GM12872 (cell line): ENCODE results near the gene PFN2.
A peak's percentile ranks its signal among the peaks of the same experiment; 100 is the strongest.

ENCODE experiments used
- TF ChIP-seq, protein P1 (sequence below): IDR thresholded peaks from 3 replicates; pipeline ENCODE4 v1.5.1; 2011; ENCODE audit warnings: low read depth, mild to moderate bottlenecking, low read length, moderate library complexity; ENCODE audit not compliant: insufficient read depth

The PFN2 gene

DNA sequence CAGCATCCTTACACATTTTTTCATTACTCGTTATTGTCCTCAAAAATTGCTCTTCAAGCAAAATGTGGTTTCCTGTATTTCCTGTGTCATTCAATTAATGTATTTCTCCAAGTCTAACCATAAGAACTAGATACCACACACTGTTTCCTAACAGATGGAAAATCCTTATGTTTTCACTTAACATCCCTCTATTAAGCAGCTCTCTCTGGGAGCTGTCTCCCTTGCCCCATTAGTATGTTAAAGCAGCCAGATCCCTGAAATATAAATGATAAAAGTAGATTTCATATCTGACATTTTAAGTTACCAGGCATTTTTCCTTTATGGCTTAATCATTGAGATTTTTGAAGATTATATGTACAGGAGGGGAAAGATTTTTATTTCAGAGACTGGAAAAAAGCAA is 15.9 kb downstream of the PFN2 start:
- TF ChIP-seq, protein P1, sequence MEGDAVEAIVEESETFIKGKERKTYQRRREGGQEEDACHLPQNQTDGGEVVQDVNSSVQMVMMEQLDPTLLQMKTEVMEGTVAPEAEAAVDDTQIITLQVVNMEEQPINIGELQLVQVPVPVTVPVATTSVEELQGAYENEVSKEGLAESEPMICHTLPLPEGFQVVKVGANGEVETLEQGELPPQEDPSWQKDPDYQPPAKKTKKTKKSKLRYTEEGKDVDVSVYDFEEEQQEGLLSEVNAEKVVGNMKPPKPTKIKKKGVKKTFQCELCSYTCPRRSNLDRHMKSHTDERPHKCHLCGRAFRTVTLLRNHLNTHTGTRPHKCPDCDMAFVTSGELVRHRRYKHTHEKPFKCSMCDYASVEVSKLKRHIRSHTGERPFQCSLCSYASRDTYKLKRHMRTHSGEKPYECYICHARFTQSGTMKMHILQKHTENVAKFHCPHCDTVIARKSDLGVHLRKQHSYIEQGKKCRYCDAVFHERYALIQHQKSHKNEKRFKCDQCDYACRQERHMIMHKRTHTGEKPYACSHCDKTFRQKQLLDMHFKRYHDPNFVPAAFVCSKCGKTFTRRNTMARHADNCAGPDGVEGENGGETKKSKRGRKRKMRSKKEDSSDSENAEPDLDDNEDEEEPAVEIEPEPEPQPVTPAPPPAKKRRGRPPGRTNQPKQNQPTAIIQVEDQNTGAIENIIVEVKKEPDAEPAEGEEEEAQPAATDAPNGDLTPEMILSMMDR: no peak

DNA sequence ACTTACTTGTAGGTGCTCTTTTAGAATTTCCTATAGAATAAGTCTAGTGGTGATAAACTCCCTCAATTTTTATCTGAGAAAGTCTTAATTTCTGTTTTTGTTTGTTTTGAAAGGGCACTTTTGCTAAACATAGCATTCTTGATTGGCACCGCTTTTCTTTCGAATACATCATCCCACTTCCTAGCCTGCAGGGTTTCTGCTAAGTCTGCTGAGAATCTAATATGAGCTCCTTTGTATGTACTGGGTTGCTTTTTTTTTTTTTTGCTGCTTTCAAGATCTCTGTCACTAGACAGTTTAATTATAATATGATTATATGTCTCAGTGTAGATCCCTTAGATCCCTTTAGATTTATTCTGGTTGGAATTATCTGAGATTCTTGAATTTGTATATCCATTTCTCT is 21.5 kb downstream of the PFN2 start:
- TF ChIP-seq, protein P1: no peak

DNA sequence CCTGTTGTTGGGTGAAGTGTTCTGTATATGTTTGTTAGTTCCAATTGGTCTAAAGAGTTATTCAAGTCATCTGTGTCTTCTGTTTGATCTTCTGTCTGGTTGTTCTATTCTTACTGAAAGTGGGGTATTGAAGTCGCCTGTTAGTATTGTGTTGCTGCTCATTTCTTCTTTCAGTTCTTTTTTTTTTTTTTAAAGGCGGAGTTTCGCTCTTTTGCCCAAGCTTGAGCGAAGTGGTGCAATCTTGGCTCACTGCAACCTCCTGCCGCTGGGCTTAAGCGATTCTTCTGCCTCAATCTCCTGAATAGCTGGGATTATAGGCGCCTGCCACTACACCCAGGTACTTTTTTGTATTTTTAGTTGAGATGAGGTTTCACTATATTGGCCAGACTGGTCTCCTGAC is 23.5 kb downstream of the PFN2 start:
- TF ChIP-seq, protein P1: no peak

DNA sequence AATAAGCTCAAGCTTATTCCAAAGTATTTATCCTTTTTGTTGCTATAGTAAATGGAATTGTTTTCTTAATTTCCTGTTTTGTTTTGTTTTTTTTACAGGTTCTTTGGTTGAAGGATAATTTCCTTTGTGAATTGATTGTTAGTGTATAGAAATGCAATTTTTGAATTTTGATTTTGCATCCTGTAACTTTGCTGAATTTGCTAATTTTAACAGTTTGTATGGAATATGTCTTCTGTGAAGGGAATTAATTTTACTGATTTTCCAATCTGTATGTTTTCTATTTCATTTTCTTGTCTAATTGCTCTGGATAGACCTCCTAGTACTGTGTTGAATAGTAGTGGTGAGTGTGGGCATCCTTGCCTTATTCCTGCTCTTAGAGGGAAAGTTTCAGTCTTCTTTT is 28.3 kb downstream of the PFN2 start:
- TF ChIP-seq, protein P1: no peak

DNA sequence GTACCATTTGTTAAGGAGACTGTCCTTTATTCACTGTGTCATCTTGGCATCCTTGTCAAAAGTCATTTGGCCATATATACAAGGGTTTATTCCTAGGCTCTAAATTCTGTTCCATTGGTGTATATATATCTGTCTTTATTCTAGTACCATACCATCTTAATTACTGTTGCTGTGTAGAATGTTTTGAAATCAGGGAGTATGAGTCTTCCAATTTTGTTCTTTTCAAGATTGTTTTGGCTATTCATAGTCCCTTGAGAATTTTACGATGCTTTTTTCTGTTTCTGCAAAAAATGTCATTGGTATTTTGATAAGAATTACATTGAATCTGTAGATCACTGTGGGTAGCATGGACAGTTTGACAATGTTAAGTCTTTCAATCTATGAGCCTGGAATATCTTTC is 28.7 kb downstream of the PFN2 start:
- TF ChIP-seq, protein P1: no peak

DNA sequence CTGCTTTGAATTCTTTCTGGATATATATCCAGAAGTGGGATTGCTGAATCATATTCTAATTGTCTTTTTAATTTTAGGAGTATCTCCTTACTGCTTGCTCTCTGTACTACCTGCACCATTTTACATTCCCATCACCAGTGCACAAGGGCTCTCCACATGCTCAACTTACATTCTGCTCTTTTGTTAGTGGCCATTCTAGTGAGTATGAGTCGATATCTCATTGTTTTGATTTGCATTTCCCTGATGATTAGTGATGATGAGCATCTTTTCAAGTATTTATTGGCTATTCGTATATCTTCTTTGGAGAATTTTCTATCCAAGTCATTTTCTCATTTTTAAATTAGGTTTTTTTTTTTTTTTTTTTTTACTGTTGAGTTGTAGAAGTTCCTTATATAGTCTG is 29.5 kb downstream of the PFN2 start:
- TF ChIP-seq, protein P1: no peak

DNA sequence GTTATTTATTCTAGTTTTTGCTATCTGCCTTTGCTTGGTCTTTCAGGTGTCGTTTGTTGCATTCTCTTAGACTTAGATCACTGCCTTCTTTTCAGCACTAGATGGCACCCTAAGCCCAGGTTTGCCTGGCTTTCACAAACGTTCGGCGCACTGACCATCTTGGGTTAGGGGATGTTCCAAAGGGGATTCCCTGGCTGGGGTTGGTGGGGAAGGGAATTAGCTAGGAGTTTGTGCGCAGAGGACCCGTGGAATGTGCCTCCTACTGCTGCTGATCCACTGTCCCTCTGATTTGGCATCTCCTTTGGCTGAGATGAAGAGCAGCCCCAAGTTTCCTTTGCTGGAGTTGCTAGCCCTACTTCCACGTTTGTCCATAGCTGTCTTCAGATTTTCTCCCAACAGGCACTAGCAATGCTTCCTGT is 33.9 kb downstream of the PFN2 start:
- TF ChIP-seq, protein P1: peak; percentile 82

DNA sequence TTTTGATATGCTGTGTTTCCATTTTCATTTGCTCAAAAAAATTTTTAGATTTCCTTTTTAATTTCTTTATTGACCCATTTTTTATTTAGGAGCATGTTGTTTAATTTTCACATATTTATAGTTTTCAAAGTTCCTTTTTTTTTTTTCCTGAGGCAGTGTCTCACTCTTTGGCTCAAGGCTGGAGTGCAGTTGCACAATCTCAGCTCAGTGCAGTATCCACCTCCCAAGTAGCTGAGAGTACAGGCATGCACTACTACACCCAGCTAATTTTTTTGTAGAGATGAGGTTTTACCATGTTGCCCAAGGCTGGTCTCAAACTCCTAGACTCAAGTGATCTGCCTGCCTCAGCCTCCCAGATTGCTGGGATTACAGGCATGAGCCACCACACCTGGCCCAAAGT is 36.2 kb downstream of the PFN2 start:
- TF ChIP-seq, protein P1: no peak
